Type B pancreatic cell (in vitro differentiated cells): ENCODE results near the gene ARL4D. TPM values are rescaled to one million over a fixed set of nuclear protein-coding genes. Genes with fewer than 3 reads are reported as not detected.
"Not testable (repeated sequence)": the region's sequence is repeated elsewhere in the genome, so short reads cannot be mapped to it uniquely, and the experiment has no call there.

Experiments
- DNase-seq: peaks from one replicate; pipeline ENCODE4 v3.0.0; 2021; ENCODE audit warnings: mixed read lengths; ENCODE audit not compliant: unreplicated experiment; ENCODE audit errors: extremely low spot score
- H3K27ac Mint-ChIP-seq: 2 replicates; pipeline ENCODE4 v1.8.0; 2021; ENCODE audit warnings: mild to moderate bottlenecking, mixed read lengths
- H3K27me3 Mint-ChIP-seq: 2 replicates; pipeline ENCODE4 v1.8.0; 2021; ENCODE audit warnings: mixed read lengths
- H3K36me3 Mint-ChIP-seq: 2 replicates; pipeline ENCODE4 v1.8.0; 2021; ENCODE audit warnings: mixed read lengths
- H3K4me1 Mint-ChIP-seq: one replicate; pipeline ENCODE4 v1.8.0; 2021; ENCODE audit warnings: mixed read lengths; ENCODE audit not compliant: unreplicated experiment
- H3K4me3 Mint-ChIP-seq: 2 replicates; pipeline ENCODE4 v1.8.0; 2021; ENCODE audit warnings: mild to moderate bottlenecking, mixed read lengths
- H3K9me3 Mint-ChIP-seq: 2 replicates; pipeline ENCODE4 v1.8.0; 2021; ENCODE audit warnings: mixed read lengths
- total RNA-seq: library from RNA; stranded (reverse); gene quantifications from 2 replicates; pipeline ENCODE4 v1.2.1, GENCODE V29; 2021; ENCODE audit warnings: low replicate concordance
- TF ChIP-seq, protein P1 (sequence below): fragments of 200-600 bp; sonication (generic); conservative IDR thresholded peaks from 2 replicates; pipeline ENCODE4 v1.5.0; 2021; ENCODE audit warnings: antibody characterized with exemption, mild to moderate bottlenecking

ARL4D gene
- total RNA-seq, 1 donor from 2014 or later: 8.3 TPM

DNA sequence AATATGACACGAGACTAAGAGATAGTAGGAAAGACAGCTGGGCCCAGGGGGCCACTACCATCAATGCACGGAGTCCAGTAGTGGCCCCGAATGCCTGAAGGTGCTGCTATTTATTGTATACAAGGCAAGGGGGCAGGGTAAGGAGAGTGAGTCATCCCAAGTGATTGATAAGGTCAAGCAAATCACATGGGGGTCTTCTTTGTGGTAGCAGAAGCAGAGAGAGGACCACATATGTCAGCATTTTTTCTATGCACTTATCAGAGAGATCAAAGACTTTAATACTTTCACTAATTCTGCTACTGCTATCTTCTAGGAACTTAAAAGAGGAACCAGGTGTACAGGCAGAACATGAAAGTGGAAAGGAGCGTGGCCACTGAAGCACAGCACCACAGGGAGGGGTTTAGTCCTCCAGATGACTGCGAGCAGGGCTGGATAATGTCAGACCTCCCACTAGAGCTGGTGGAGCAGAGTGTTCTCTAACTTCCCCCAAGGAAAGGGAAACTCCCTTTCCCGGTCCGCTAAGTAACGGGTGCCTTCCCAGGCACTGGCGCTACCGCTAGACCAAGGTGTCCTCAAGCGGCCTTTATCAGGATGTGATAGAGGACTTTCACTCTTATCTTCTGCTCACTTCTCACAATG lies 26.4 kb upstream of the ARL4D start:
- Mint-ChIP-seq H3K27me3 (no peaks in the 10 kb centered on the region), H3K27ac (peak overlapping the region; percentile 66)

DNA sequence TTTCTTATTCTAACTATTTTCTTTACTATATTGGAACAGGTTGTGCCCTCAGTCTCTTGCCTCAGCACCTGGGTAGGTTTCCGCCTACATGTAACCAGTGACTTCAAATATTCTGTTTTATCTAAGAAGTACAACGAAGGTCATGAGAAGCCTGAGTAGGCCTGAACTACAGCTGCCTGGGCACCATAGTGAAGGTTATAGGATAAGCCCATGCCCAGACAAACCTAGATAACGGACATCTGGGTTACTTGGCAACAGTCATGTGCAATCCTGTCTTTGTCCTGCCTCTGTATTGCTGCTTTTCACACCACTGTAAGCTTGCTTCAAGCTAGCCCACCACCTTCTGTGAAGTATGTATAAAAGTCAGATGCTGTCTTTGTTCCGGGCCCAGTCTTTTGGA lies 25.4 kb upstream of the ARL4D start:
- no peaks in the 10 kb centered on the region for H3K9me3 Mint-ChIP-seq
- no peaks in the 10 kb centered on the region for H3K27me3 Mint-ChIP-seq
- no peak for DNase-seq
- TF ChIP-seq, protein P1, sequence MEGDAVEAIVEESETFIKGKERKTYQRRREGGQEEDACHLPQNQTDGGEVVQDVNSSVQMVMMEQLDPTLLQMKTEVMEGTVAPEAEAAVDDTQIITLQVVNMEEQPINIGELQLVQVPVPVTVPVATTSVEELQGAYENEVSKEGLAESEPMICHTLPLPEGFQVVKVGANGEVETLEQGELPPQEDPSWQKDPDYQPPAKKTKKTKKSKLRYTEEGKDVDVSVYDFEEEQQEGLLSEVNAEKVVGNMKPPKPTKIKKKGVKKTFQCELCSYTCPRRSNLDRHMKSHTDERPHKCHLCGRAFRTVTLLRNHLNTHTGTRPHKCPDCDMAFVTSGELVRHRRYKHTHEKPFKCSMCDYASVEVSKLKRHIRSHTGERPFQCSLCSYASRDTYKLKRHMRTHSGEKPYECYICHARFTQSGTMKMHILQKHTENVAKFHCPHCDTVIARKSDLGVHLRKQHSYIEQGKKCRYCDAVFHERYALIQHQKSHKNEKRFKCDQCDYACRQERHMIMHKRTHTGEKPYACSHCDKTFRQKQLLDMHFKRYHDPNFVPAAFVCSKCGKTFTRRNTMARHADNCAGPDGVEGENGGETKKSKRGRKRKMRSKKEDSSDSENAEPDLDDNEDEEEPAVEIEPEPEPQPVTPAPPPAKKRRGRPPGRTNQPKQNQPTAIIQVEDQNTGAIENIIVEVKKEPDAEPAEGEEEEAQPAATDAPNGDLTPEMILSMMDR: no peak
- H3K36me3 Mint-ChIP-seq: peaks cover 6% of the 10 kb centered on the region
- no peak overlapping the region for H3K4me3 Mint-ChIP-seq
- peaks cover 11% of the 10 kb centered on the region for H3K4me1 Mint-ChIP-seq
- peak overlapping the region; percentile 41 for H3K27ac Mint-ChIP-seq

More for the DNA sequence above, 26.4 kb upstream of the ARL4D start:
- TF ChIP-seq, protein P1: no peak
- Mint-ChIP-seq H3K36me3 (peaks cover 6% of the 10 kb centered on the region), H3K4me1 (peaks cover 19% of the 10 kb centered on the region), H3K4me3 (no peak overlapping the region), H3K9me3 (no peaks in the 10 kb centered on the region)
- no peak for DNase-seq

GRCh38 chr17:43375915-43376314 lies 22.9 kb upstream of the ARL4D start:
- H3K27ac Mint-ChIP-seq, H3K27me3 Mint-ChIP-seq, H3K9me3 Mint-ChIP-seq: not testable (repeated sequence)

GRCh38 chr17:43377056-43377810 lies 21.6 kb upstream of the ARL4D start:
- TF ChIP-seq, protein P1: no peak
- Mint-ChIP-seq H3K27ac (no peak overlapping the region), H3K9me3 (no peaks in the 10 kb centered on the region), H3K4me1 (peaks cover 4% of the 10 kb centered on the region), H3K27me3 (no peaks in the 10 kb centered on the region), H3K36me3 (peaks cover 10% of the 10 kb centered on the region), H3K4me3 (no peak overlapping the region)
- DNase-seq: no peak

More at GRCh38 chr17:43375915-43376314, 22.9 kb upstream of the ARL4D start:
- not testable (repeated sequence) for H3K4me1 Mint-ChIP-seq, DNase-seq, H3K4me3 Mint-ChIP-seq
- peaks cover 10% of the 10 kb centered on the region for H3K36me3 Mint-ChIP-seq

- Mint-ChIP-seq H3K4me3 (no peak overlapping the region), H3K27me3 (no peaks in the 10 kb centered on the region), H3K9me3 (no peaks in the 10 kb centered on the region), H3K4me1 (no peaks in the 10 kb centered on the region), H3K27ac (no peak overlapping the region), H3K36me3 (peaks cover 10% of the 10 kb centered on the region)
- DNase-seq: no peak
- TF ChIP-seq, protein P1: no peak
Observed at GRCh38 chr17:43378766-43379165, 20.0 kb upstream of the ARL4D start.

- Mint-ChIP-seq H3K27ac (no peak overlapping the region), H3K36me3 (peaks cover 5% of the 10 kb centered on the region), H3K4me1 (no peaks in the 10 kb centered on the region), H3K4me3 (no peak overlapping the region), H3K27me3 (peaks cover 2% of the 10 kb centered on the region), H3K9me3 (no peaks in the 10 kb centered on the region)
- DNase-seq: no peak
- TF ChIP-seq, protein P1: no peak
Observed at GRCh38 chr17:43380307-43380706, 18.5 kb upstream of the ARL4D start.
